Spleen (tissue), 11 donors: ENCODE measurements around the gene ANKRD36. TPM values are rescaled to one million over a fixed set of nuclear protein-coding genes. Genes with fewer than 3 reads are reported as not detected.
"Not testable (repeated sequence)": the region's sequence is repeated elsewhere in the genome, so short reads cannot be mapped to it uniquely, and the experiment has no call there.

Source experiments
- DNase-seq: peaks from one replicate; pipeline ENCODE4 v3.0.0-alpha.2; 2020
- H3K27ac ChIP-seq, 8 donors: fragments of 200-600 bp; sonication (generic) in 7 of 8; 1 replicate in 4 of 8; 2 replicates in 4 of 8; pipeline versions ENCODE4 v1.5.0 to v1.8.0; 2016 to 2021; ENCODE audit warnings: inconsistent platforms in 4 of 8, mild to moderate bottlenecking in 4 of 8, moderate library complexity in 1 of 8
- H3K27me3 ChIP-seq, 7 donors: fragments of 200-600 bp; sonication (generic) in 6 of 7; replicated peaks in 1 of 7; 1 replicate in 4 of 7; 2 replicates in 3 of 7; pipeline versions ENCODE4 v1.5.0 to v1.8.0; 2016 to 2021; ENCODE audit warnings: inconsistent platforms in 3 of 7, mild to moderate bottlenecking in 1 of 7
- H3K36me3 ChIP-seq, 6 donors: fragments of 200-600 bp; sonication (generic) in 5 of 6; 1 replicate in 4 of 6; 2 replicates in 2 of 6; pipeline versions ENCODE4 v1.5.0 to v1.8.0; 2016 to 2021; ENCODE audit warnings: inconsistent platforms in 2 of 6
- H3K4me1 ChIP-seq, 6 donors: fragments of 200-600 bp; sonication (generic) in 5 of 6; 1 replicate in 3 of 6; 2 replicates in 3 of 6; pipeline versions ENCODE4 v1.5.0 to v1.8.0; 2016 to 2021; ENCODE audit warnings: inconsistent platforms in 3 of 6
- H3K4me3 ChIP-seq, 8 donors: fragments of 200-600 bp; sonication (generic) in 7 of 8; 1 replicate in 4 of 8; 2 replicates in 4 of 8; pipeline versions ENCODE4 v1.5.0 to v1.8.0; 2016 to 2021; ENCODE audit warnings: inconsistent platforms in 4 of 8, mild to moderate bottlenecking in 4 of 8, moderate library complexity in 2 of 8
- H3K9me3 ChIP-seq, 8 donors: fragments of 200-600 bp; sonication (generic) in 7 of 8; 1 replicate in 4 of 8; 2 replicates in 4 of 8; pipeline versions ENCODE4 v1.5.0 to v1.8.0; 2016 to 2021; ENCODE audit warnings: inconsistent platforms in 4 of 8
- POLR2A ChIP-seq, 3 donors: fragments of 450-650 bp; IDR thresholded peaks; one replicate each; pipeline ENCODE4 v1.5.1; 2017; ENCODE audit warnings: antibody characterized with exemption in 3 of 3, mild to moderate bottlenecking in 1 of 3
- POLR2AphosphoS5 ChIP-seq, 3 donors: sonication (generic); formaldehyde crosslinking; IDR thresholded peaks; one replicate each; pipeline ENCODE4 v1.5.1; 2017; ENCODE audit warnings: antibody characterized with exemption in 3 of 3
- WGBS, 5 donors: extraction: QIAGEN DNeasy Blood & Tissue Kit in 3 of 5; methylation state at CpG; one replicate each; pipeline versions ENCODE4 v1.1.5 to v1.1.7; 2013 to 2018; 5-methylcytosine and 5-hydroxymethylcytosine counted together
- intact Hi-C: fragments of 100-400 bp; cut with DNase I; formaldehyde crosslinking; loops from one replicate; pipeline ENCODE4 v1.15.0; 2023; ENCODE audit warnings: low total_unique reads
- polyA plus RNA-seq, 3 donors: library from polyadenylated mRNA; stranded (reverse); fragments of 200-250 nt; gene quantifications; one replicate each; pipeline ENCODE4 v1.2.1, GENCODE V29; 2013
- total RNA-seq, 7 donors: library from RNA; depleted of rRNA in 3 of 7; stranded (reverse); fragments of >200 nt in 3 of 7; fragmentation: NEBNext Ultra II Directional in 4 of 7; extraction: Animal tissue kit (Norgen Biotek cat#: 25700) in 4 of 7; gene quantifications; one replicate each; pipeline versions ENCODE4 v1.1.0 to v1.2.1, GENCODE V29; 2016 to 2021
- TF ChIP-seq, protein P1 (sequence below), 11 experiments: fragments of 200-600 bp in 7 of 11; fragments of 450-650 bp in 4 of 11; sonication (generic) in 4 of 11; IDR thresholded peaks in 8 of 11; conservative IDR thresholded peaks in 3 of 11; 1 replicate in 7 of 11; 2 replicates in 4 of 11; pipeline versions ENCODE4 v1.4.0 to v1.8.0; 2016 to 2021; ENCODE audit warnings: antibody characterized with exemption in 11 of 11, inconsistent platforms in 4 of 11, mild to moderate bottlenecking in 1 of 11
- donor health status: healthy with polysubstance abuse.
- donor health status: DM: no; HTN: no; CAD: no; lungs with moderate emphysema.
- donor health status: DM: no; HTN: no; CAD: no.
- donor health status: Bipolar disorder and iron deficiency.
- donor health status: healthy.
- donor health status: DM: no; HTN: no; CAD: no.
- donor health status: DM: yes; HTN: yes; CAD: no.

ANKRD36 gene
- total and polyA plus RNA-seq, 10 donors = 2.6 to 67.0 (median 41.1) TPM

DNA sequence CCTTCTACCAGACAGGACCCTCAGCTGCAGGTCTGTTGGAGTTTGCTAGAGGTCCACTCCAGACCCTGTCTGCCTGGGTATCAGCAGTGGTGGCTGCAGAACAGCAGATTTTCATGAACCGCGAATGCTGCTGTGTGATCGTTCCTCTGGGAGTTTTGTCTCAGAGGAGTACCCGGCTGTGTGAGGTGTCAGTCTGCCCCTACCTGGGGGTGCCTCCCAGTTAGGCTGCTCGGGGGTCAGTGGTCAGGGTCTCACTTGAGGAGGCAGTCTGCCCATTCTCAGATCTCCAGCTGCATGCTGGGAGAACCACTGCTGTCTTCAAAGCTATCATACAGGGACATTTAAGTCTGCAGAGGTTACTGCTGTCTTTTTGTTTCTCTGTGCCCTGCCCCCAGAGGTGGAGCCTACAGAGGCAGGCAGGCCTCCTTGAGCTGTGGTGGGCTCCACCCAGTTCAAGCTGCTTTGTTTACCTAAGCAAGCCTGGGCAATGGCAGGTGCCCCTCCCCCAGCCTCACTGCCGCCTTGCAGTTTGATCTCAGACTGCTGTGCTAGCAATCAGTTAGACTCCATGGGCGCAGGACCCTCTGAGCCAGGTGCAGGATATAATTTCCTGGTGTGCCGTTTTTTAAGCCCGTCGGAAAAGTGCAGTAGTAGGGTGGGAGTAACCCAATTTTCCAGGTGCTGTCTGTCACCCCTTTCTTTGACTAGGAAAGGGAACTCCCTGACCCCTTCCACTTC is 118.1 kb downstream of the ANKRD36 start:
- H3K27me3 ChIP-seq, intact Hi-C loops, H3K4me3 ChIP-seq, H3K4me1 ChIP-seq, H3K27ac ChIP-seq: not testable (repeated sequence)
- Histone ChIP-seq H3K36me3 (peaks cover 0 to 43% (median 4%) of the 10 kb centered on the region in 6 donors), H3K9me3 (peaks cover 0 to 16% (median 0%) of the 10 kb centered on the region in 8 donors)
- 94 to 99% (median 97%) methylated on average over 7 to 10 of the region's 10 CpGs for WGBS, 5 donors
- DNase-seq = peak; percentile 7

DNA sequence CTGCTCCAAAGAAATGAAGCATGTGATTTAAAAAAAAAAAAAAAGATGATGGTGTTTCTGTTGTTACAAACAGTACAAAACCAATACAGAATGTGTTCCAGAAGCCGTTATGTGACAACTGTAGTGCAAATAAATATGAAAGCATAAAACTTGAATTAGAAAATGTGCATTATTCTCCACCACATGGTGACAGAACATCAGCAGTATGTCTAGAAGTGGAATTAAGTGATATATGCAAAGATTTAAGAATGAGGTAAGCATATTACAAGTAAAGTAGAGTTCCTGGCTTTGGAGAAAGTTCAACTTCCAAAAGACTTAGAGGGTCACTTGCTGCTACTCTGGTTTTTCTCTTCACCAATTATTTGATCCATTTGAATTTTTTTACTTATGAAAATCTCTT is 120.0 kb downstream of the ANKRD36 start:
- intact Hi-C loops, H3K9me3 ChIP-seq, H3K4me1 ChIP-seq, H3K4me3 ChIP-seq, H3K27me3 ChIP-seq, H3K27ac ChIP-seq, DNase-seq: not testable (repeated sequence)
- H3K36me3 ChIP-seq = peaks cover 0 to 32% (median 2%) of the 10 kb centered on the region in 6 donors
- WGBS, 5 donors = 90 to 100% (median 100%) methylated on average over 1 of the region's 1 CpG

DNA sequence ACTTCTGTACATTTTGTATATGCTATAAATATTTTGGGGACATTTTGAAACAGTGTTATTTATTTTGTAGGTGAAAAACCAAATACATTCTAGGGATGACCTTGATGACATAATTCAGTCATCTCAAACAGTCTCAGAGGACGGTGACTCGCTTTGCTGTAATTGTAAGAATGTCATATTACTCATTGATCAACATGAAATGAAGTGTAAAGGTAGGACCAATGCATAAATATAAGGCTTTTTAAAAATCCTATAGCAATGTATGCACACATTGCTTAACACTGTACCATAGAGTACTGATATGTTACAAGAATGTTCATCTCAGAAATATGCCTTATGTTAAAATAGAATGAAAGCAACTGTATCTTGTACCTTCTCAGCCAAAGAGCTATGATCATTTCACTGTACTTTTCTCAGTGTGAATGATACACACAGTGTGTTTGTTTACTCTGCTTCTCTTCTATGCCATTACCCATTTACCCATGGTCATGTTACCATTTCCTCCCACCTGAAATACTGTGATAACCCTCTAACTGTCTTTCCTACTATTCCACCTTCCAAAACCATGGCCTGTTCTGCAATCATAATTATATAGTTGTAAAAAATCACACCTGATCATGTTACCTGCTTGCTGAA is 120.8 kb downstream of the ANKRD36 start:
- H3K27ac ChIP-seq, DNase-seq, H3K4me3 ChIP-seq, H3K27me3 ChIP-seq, H3K9me3 ChIP-seq, H3K4me1 ChIP-seq, intact Hi-C loops: not testable (repeated sequence)
- no CpG with 5 or more reads among the region's 2 CpGs for WGBS, 5 donors
- peaks cover 0 to 32% (median 2%) of the 10 kb centered on the region in 6 donors for H3K36me3 ChIP-seq

DNA sequence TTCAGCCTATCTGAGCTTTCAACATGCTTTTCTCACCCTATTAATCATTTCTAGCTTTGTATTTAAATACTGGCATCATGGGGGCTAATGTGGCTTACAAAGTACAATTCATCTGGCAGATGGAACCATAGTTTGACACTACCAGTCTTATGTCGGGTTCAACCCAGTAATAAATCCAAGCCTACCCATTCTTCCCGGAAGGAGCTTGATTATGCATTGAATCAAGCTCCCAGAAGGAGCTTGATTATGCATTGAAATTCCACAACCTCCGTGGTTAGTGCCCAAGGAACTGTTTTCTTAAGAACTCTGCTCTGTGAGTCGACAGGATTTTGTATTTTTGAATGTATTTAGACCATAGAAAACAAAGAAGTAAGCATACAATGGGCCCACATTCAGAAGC is 148.2 kb downstream of the ANKRD36 start:
- H3K4me1 ChIP-seq, H3K36me3 ChIP-seq, H3K9me3 ChIP-seq, H3K27ac ChIP-seq, H3K27me3 ChIP-seq, DNase-seq, H3K4me3 ChIP-seq, intact Hi-C loops: not testable (repeated sequence)
- 91 to 99% (median 94%) methylated on average over 2 to 4 of the region's 4 CpGs for WGBS, 5 donors

DNA sequence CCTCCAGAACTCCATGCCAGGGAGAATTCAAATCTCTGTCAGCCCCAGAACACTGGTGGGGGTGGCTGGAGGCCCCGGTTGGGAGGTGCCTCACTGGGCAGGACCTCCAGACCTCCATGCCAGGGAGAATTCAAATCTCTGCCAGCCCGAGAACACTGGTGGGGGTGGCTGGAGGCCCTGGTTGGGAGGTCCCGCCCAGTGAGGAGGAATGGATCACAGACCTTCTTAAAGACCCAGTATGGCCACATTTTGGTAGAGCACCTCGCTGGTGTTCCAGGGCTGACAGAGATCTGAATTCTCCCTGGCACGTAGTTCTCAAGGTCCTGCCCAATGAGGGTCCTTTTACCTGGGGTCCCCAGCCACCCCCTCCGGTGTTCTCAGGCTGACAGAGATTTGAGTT is 153.5 kb downstream of the ANKRD36 start:
- H3K4me1 ChIP-seq, H3K27ac ChIP-seq, H3K9me3 ChIP-seq, intact Hi-C loops, H3K36me3 ChIP-seq, H3K27me3 ChIP-seq, H3K4me3 ChIP-seq: not testable (repeated sequence)
- DNase-seq = peak; percentile 8
- WGBS, 5 donors = 97 to 100% (median 100%) methylated on average over 2 of the region's 6 CpGs; no CpG with 5 or more reads in 2 of the 5 donors

DNA sequence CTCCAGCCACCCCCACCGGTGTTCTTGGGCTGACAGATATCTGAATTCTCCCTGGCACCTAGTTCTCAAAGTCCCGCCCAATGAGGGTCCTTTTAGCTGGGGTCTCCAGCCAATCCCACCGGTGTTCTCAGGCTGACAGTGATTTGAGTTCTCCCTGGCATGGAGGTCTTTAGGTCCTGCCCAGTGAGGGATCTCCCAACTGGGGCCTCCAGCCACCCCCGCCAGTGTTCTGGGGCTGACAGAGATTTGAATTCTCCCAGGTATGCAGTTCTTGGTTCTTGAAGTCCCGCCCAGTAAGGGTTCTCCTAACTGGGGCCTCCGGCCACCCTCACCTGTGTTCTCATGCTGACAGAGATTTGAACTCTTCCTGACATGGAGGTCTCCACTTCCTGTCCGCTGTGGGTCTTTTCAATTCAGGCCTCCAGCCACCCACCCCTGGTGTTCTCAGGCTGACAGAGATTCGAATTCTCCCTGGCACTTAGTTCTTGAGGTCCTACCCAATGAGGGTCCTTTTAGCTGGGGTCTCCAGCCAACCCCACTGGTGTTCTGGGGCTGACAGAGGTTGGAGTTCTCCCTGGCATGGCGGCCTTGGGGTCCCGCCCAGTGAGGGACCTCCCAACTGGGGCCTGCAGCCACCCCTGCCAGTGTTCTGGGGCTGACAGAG is 154.6 kb downstream of the ANKRD36 start:
- WGBS, 5 donors = 93 to 98% (median 96%) methylated on average over 10 of the region's 10 CpGs
- no peak overlapping the region for H3K4me3 ChIP-seq
- H3K27ac ChIP-seq = no peak overlapping the region
- intact Hi-C loops = no loop called here
- TF ChIP-seq, protein P1, sequence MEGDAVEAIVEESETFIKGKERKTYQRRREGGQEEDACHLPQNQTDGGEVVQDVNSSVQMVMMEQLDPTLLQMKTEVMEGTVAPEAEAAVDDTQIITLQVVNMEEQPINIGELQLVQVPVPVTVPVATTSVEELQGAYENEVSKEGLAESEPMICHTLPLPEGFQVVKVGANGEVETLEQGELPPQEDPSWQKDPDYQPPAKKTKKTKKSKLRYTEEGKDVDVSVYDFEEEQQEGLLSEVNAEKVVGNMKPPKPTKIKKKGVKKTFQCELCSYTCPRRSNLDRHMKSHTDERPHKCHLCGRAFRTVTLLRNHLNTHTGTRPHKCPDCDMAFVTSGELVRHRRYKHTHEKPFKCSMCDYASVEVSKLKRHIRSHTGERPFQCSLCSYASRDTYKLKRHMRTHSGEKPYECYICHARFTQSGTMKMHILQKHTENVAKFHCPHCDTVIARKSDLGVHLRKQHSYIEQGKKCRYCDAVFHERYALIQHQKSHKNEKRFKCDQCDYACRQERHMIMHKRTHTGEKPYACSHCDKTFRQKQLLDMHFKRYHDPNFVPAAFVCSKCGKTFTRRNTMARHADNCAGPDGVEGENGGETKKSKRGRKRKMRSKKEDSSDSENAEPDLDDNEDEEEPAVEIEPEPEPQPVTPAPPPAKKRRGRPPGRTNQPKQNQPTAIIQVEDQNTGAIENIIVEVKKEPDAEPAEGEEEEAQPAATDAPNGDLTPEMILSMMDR (IDR thresholded peaks at IDR 0.05 in 8 of 11, conservative IDR thresholded peaks at IDR 0.05 in 3 of 11) = no peak
- TF ChIP-seq POLR2A (IDR thresholded peaks at IDR 0.05) (no peak), POLR2AphosphoS5 (IDR thresholded peaks at IDR 0.05) (no peak)
- H3K9me3 ChIP-seq = no peaks in the 10 kb centered on the region
- peak; percentile 71 for DNase-seq
- no peaks in the 10 kb centered on the region for H3K27me3 ChIP-seq
- H3K36me3 ChIP-seq = peaks cover 0 to 6% (median 0%) of the 10 kb centered on the region in 6 donors
- H3K4me1 ChIP-seq = no peaks in the 10 kb centered on the region

DNA sequence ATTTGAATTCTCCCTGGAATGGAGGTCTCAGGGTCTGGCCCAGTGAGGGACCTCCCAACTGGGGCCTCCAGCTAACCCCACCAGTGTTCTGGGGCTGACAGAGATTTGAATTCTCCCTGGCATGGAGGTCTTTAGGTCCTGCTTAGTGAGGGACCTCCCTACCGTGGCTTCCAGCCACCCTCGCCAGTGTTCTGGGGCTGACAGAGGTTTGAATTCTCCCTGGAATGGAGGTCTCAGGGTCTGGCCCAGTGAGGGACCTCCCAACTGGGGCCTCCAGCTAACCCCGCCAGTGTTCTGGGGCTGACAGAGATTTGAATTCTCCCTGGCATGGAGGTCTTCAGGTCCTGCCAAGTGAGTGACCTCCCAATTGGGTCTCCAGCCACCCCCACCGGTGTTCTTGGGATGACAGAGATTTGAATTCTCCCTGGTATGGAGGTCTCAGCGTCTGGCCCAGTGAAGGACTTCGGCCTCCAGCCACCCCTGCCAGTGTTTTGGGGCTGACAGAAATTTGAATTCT is 155.2 kb downstream of the ANKRD36 start:
- intact Hi-C loops, H3K27ac ChIP-seq: not testable (repeated sequence)
- 88 to 97% (median 95%) methylated on average over 5 to 6 of the region's 6 CpGs for WGBS, 5 donors

DNA sequence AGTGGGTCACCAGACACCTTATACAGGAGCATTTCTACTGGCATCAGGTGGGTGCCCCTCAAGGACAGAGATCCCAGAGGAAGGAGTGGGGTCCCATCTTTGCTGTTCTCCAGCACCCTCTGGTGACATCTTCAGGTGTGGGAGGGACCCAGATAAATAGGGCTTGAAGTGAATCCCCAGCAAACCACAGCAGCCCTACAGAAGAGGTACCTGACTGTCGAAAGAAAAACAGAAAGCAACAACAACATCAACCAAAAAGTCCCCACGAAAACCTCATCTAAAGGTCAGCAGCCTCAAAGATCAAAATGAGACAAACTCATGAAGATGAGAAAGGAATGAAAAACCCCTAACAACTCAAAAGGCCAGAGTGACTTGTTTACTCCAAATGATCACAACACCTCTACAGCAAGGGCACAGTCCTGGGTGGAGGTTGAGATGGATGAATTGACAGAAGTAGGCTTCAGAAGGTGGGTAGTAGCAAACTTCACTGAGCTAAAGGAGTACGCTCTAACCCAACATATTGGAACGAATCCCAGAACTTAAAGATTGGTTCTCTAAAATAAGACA is 163.4 kb downstream of the ANKRD36 start:
- intact Hi-C loops = not testable (repeated sequence)
- whole genome bisulfite sequencing, 5 donors = no CpG with 5 or more reads among the region's 4 CpGs

More for the DNA sequence above, 155.2 kb downstream of the ANKRD36 start:
- DNase-seq = peak; percentile 68
- H3K9me3 ChIP-seq, H3K36me3 ChIP-seq, H3K4me3 ChIP-seq, H3K4me1 ChIP-seq, H3K27me3 ChIP-seq: not testable (repeated sequence)

DNA sequence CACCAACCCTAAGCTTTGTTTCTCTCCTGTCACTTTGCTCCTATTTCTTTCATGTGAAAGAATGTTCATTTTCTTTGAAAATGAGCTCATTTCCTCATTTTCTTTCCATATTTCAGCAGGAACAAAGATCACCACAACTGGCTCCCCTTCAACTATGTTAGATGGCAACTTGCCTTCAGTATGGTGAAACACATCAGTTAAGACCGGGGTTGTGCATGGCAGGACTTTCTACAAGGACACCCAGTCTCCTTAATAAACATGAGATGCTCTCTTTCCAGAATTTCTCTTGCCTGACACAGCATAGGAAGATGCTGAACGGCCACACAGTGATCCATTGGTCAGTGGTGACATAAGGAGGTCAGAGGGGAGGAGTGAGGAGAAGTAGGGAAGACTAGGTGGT is 172.2 kb downstream of the ANKRD36 start:
- no CpG with 5 or more reads among the region's 2 CpGs for WGBS, 5 donors
- DNase-seq, H3K9me3 ChIP-seq, H3K27ac ChIP-seq, H3K27me3 ChIP-seq, intact Hi-C loops, H3K4me1 ChIP-seq, H3K36me3 ChIP-seq, H3K4me3 ChIP-seq: not testable (repeated sequence)

More for the DNA sequence above, 163.4 kb downstream of the ANKRD36 start:
- not testable (repeated sequence) for H3K27me3 ChIP-seq, H3K4me3 ChIP-seq, H3K36me3 ChIP-seq, DNase-seq, H3K4me1 ChIP-seq, H3K27ac ChIP-seq
- H3K9me3 ChIP-seq = peaks cover 0 to 15% (median 7%) of the 10 kb centered on the region in 8 donors
